Osteoblast (primary cell): ENCODE data around the gene SLC7A8. TPM values are rescaled to one million over a fixed set of nuclear protein-coding genes. Genes with fewer than 3 reads are reported as not detected.
A peak's percentile ranks its signal among the peaks of the same experiment; 100 is the strongest.
"Not testable (repeated sequence)": the region's sequence is repeated elsewhere in the genome, so short reads cannot be mapped to it uniquely, and the experiment has no call there.

Source experiments
- DNase-seq: peaks from one replicate; pipeline ENCODE4 v3.0.0; 2011; ENCODE audit warnings: low spot score, mixed read lengths; ENCODE audit not compliant: insufficient read length; ENCODE audit errors: missing footprints
- H2AFZ ChIP-seq: 2 replicates; pipeline ENCODE4 v1.6.0; 2011; ENCODE audit warnings: mild to moderate bottlenecking, low read length
- H3K27ac ChIP-seq: 2 replicates; pipeline ENCODE4 v1.5.1; 2011; ENCODE audit warnings: mild to moderate bottlenecking, low read depth, low read length, moderate library complexity
- H3K27me3 ChIP-seq: 2 replicates; pipeline ENCODE4 v1.6.0; 2012; ENCODE audit warnings: mild to moderate bottlenecking, control low read depth, inconsistent platforms, low read length, moderate library complexity; ENCODE audit not compliant: insufficient read depth
- H3K36me3 ChIP-seq: 2 replicates; pipeline ENCODE4 v1.5.1; 2011; ENCODE audit warnings: mild to moderate bottlenecking, low read length, control low read depth, moderate library complexity; ENCODE audit not compliant: insufficient read depth
- H3K4me1 ChIP-seq: 2 replicates; pipeline ENCODE4 v1.5.1; 2011; ENCODE audit warnings: mild to moderate bottlenecking, low read length, control low read depth, moderate library complexity; ENCODE audit not compliant: insufficient read depth
- H3K4me2 ChIP-seq: 2 replicates; pipeline ENCODE4 v1.6.0; 2011; ENCODE audit warnings: mild to moderate bottlenecking, low read length; ENCODE audit not compliant: insufficient read depth
- H3K4me3 ChIP-seq: fragments of 200-600 bp; sonication (generic); 3 replicates; pipeline ENCODE4 v1.5.1; 2012; ENCODE audit warnings: mild to moderate bottlenecking, low read length, inconsistent platforms; ENCODE audit not compliant: insufficient read depth
- H3K79me2 ChIP-seq: 2 replicates; pipeline ENCODE4 v1.6.0; 2012; ENCODE audit warnings: mild to moderate bottlenecking, low read length, control low read depth, inconsistent platforms; ENCODE audit not compliant: insufficient read depth
- H3K9me3 ChIP-seq: 2 replicates; pipeline ENCODE4 v1.5.1; 2011; ENCODE audit warnings: low read depth, low read length, control low read depth
- H4K20me1 ChIP-seq: 2 replicates; pipeline ENCODE4 v1.6.0; 2012; ENCODE audit warnings: mild to moderate bottlenecking, low read length, control low read depth; ENCODE audit not compliant: insufficient read depth
- CTCF ChIP-seq: IDR thresholded peaks from 2 replicates; pipeline ENCODE4 v1.5.1; 2011; ENCODE audit warnings: mild to moderate bottlenecking, low read depth, low read length, moderate library complexity; ENCODE audit errors: extremely low read depth
- total RNA-seq: library from RNA; depleted of rRNA; stranded (reverse); fragments of >200 nt; gene quantifications from 2 replicates; pipeline ENCODE4 v1.2.3, GENCODE V29; 2012

Gene SLC7A8
- total RNA-seq, 1 donor, result 4.3 TPM

DNA sequence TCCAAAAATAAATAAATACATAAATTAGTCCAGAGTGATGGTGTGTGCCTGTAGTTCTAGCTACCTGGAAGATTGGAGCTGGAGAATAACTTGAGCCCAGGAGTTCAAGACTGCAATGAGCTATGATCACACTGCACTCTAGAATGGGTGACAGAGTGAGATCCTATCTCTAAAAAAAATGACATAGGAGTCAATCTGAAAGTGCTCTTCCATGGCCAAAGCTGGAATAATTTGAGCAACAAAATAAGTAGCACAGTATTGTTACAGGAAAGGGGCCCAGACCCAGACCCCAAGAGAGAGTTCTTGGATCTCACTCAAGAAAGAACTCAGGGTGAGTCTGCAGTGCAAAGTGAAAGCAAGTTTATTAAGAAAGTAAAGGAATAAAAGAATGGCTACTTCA is 24.9 kb upstream of the SLC7A8 start:
- no peak overlapping the region for H3K27ac ChIP-seq
- no peaks in the 10 kb centered on the region for H4K20me1 ChIP-seq
- no peak overlapping the region for H2AFZ ChIP-seq
- TF ChIP-seq CTCF, result no peak
- H3K4me3 ChIP-seq, result no peak overlapping the region
- no peaks in the 10 kb centered on the region for H3K4me1 ChIP-seq
- no peaks in the 10 kb centered on the region for H3K9me3 ChIP-seq
- H3K36me3 ChIP-seq, result no peaks in the 10 kb centered on the region
- no peak for DNase-seq
- peak overlapping the region; percentile 13 for H3K4me2 ChIP-seq
- no peaks in the 10 kb centered on the region for H3K79me2 ChIP-seq
- peaks cover 1% of the 10 kb centered on the region for H3K27me3 ChIP-seq

DNA sequence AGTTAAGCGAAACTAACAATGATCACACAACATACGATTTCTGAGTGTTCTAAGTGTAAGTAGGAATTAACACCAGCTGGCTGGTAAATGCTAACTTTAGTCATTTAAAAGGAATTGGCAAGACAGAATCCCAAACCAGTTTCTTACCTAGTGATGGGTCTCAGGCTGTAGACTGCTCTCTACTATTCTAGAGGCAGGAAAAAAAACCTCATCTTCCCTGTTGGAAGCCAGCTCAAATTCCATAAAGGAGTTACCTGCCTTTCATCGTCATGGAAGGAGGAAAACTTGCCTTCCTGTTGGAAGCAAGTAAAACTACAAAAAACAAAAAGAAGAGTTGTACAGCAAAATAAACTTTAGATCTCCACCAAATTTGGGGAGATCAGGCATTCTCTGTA is 23.7 kb upstream of the SLC7A8 start:
- Histone ChIP-seq H3K4me3 (no peak overlapping the region), H3K9me3 (no peaks in the 10 kb centered on the region), H3K4me2 (no peak overlapping the region), H2AFZ (no peak overlapping the region), H3K36me3 (no peaks in the 10 kb centered on the region), H3K4me1 (no peaks in the 10 kb centered on the region), H3K79me2 (no peaks in the 10 kb centered on the region), H3K27me3 (no peaks in the 10 kb centered on the region), H3K27ac (no peak overlapping the region), H4K20me1 (no peaks in the 10 kb centered on the region)
- no peak for TF ChIP-seq CTCF
- DNase-seq, result no peak

DNA sequence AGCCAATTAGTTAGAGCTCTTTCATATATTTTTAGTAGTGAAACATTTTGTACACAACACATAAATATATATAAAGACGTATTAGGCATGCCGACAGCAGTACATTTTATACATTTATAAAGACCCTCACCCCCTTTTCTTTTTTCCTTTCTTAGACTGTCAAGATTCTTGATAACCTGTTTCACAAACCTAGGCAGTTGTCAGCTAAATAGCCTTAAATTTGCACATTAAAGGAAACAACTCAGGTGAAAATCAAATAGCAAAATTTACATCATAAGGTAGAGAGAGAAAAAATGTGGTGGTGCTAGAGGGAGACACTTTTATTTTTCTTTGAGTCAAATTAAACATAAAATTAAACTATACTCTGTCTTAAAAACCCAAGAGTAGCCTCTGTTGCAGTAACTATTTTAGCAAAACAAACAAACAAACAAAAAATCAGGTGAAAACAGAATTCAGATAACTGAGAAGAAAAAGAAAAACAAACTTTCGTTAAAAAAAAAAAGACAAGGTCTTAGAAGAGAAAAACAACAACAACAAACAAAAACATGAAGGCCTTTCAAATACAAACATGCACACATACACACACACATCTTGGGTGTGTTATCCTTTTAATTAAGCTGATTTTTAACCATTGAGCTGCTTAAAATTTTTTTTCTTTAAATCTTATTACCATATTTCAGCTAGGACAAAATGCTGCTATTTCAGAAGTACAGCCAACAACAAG is 23.1 kb upstream of the SLC7A8 start:
- Histone ChIP-seq H3K36me3 (no peaks in the 10 kb centered on the region), H2AFZ (no peak overlapping the region), H3K79me2 (no peaks in the 10 kb centered on the region), H3K9me3 (no peaks in the 10 kb centered on the region), H3K27me3 (no peaks in the 10 kb centered on the region), H4K20me1 (no peaks in the 10 kb centered on the region), H3K4me2 (no peak overlapping the region), H3K4me3 (no peak overlapping the region), H3K4me1 (no peaks in the 10 kb centered on the region), H3K27ac (no peak overlapping the region)
- TF ChIP-seq CTCF, result no peak
- no peak for DNase-seq

GRCh38 chr14:23202001-23202400 is 18.5 kb upstream of the SLC7A8 start:
- Histone ChIP-seq H3K79me2 (no peaks in the 10 kb centered on the region), H3K27me3 (no peaks in the 10 kb centered on the region), H3K4me3 (no peak overlapping the region), H3K4me1 (no peaks in the 10 kb centered on the region), H4K20me1 (no peaks in the 10 kb centered on the region), H3K36me3 (no peaks in the 10 kb centered on the region), H2AFZ (no peak overlapping the region), H3K9me3 (no peaks in the 10 kb centered on the region), H3K4me2 (no peak overlapping the region), H3K27ac (no peak overlapping the region)
- no peak for TF ChIP-seq CTCF
- DNase-seq, result no peak

DNA sequence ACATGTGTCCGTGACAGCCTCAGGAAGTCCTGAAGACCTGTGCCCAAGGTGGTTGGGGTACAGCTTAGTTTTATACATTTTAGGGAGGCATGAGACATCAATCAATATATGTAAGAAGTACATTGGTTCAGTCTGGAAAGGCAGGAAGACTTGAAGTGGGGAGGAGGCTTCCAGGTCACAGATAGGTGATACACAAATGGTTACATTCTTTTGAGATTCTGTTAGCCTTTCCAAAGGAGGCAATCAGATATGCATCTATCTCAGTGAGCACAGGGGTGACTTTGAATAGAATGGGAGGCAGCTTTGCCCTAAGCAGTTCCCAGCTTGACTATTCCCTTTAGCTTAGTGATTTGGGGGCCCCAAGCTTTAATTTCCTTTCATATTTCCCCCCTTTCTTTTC is 15.7 kb upstream of the SLC7A8 start:
- H3K4me2 ChIP-seq, H3K79me2 ChIP-seq, H3K4me3 ChIP-seq, H3K27ac ChIP-seq, H2AFZ ChIP-seq, H3K4me1 ChIP-seq, H4K20me1 ChIP-seq, H3K36me3 ChIP-seq, H3K9me3 ChIP-seq, DNase-seq: not testable (repeated sequence)
- peaks cover 11% of the 10 kb centered on the region for H3K27me3 ChIP-seq

- H4K20me1 ChIP-seq, H3K4me2 ChIP-seq, H2AFZ ChIP-seq, H3K4me3 ChIP-seq, H3K27ac ChIP-seq, DNase-seq, H3K9me3 ChIP-seq, H3K36me3 ChIP-seq, H3K4me1 ChIP-seq, H3K79me2 ChIP-seq: not testable (repeated sequence)
- H3K27me3 ChIP-seq, result peaks cover 12% of the 10 kb centered on the region
Measured at GRCh38 chr14:23196487-23196886, 13.0 kb upstream of the SLC7A8 start.
